GM13976 (cell line): ENCODE data around the gene DCUN1D2.
"Not testable (repeated sequence)": the region's sequence is repeated elsewhere in the genome, so short reads cannot be mapped to it uniquely, and the experiment has no call there.

ENCODE experiments used
- DNase-seq: peaks from one replicate; pipeline ENCODE4 v3.0.0; 2012; ENCODE audit warnings: low spot score
- in situ Hi-C: fragments of 300-500 bp; cut with MboI; formaldehyde crosslinking; loops from one replicate; pipeline ENCODE4 v1.12.0; 2022; ENCODE audit warnings: low sequenced_read_pairs, mixed read lengths, inconsistent platforms; ENCODE audit not compliant: unreplicated experiment
- TF ChIP-seq, protein P1 (sequence below): IDR thresholded peaks from 2 replicates; pipeline ENCODE4 v1.5.1; 2012; ENCODE audit warnings: borderline replicate concordance, mild to moderate bottlenecking; ENCODE audit not compliant: insufficient read depth; ENCODE audit errors: extremely low read depth, missing control alignments, control extremely low read depth

Gene DCUN1D2

DNA sequence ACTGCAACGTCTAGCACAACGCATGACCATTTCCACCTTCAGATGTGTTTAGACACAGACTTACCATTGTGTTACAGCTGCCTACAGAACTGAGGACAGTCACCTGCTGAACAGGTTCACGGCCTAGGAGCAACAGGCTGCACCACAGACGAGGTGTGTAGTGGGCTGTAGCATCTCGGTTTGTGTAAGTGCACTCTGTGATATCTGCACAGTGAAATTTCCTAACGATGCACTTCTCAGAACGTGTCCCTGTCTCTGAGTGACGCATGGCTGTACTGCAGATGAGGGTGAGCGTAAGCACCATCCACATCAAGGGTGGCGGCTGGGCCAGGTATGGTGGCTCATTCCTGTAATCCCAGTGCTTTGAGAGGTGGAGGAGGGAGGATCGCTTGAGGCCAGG is 15.2 kb downstream of the DCUN1D2 start:
- TF ChIP-seq, protein P1, sequence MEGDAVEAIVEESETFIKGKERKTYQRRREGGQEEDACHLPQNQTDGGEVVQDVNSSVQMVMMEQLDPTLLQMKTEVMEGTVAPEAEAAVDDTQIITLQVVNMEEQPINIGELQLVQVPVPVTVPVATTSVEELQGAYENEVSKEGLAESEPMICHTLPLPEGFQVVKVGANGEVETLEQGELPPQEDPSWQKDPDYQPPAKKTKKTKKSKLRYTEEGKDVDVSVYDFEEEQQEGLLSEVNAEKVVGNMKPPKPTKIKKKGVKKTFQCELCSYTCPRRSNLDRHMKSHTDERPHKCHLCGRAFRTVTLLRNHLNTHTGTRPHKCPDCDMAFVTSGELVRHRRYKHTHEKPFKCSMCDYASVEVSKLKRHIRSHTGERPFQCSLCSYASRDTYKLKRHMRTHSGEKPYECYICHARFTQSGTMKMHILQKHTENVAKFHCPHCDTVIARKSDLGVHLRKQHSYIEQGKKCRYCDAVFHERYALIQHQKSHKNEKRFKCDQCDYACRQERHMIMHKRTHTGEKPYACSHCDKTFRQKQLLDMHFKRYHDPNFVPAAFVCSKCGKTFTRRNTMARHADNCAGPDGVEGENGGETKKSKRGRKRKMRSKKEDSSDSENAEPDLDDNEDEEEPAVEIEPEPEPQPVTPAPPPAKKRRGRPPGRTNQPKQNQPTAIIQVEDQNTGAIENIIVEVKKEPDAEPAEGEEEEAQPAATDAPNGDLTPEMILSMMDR, result no peak
- in situ Hi-C loops, result no loop called here
- DNase-seq, result no peak

DNA sequence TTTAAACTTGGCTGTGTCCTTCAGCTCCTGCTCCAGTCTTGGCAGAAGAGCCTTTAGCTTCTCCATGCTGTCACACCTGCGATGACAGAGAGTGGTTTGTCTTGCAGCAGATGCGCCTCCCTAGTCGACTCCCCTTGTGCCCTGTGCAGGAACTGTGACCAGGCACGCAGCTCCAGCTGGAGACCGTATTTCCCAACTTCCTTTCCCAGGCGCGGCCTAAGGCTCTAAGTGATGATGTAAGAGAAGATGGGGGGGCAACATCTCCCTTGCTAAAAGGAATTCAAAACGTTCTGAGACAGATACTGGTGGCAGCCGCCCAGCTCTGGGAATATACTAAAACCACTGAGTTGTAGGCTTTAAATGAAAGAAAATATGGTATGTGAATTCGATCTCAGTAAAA is 16.3 kb downstream of the DCUN1D2 start:
- no peak for DNase-seq
- TF ChIP-seq, protein P1, result no peak
- in situ Hi-C loops, result no loop called here

DNA sequence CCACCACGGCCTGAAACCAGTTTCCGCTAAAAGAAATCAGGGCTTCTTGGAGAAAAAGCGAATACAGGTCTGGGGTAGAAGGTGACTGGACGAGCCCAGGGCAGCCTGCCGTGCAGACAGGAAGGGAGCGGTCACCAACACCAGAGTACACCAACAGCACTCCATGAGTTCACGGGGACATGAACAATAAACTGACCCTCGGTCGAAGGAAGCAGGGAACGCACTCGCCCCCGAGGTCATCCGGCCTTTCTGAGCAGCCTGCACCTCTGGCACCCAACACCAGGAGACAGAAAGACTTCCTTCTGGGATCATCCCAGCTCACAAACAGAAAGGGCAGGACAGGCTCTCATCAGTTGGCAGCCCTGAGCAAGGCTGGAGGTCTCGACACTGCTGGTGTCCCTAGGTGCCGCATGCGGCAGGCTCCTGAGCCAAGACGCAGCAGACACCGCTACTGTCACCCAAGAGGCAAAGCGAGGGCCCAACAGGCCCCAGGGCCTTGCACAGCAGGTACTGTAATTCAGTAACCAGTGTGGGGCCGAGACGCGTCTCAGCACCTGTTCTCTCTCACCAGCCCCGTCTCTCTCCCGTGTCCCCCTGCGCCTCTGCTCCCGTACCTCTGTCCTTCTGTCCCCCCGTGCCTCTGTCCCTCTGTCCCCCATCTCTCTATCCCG is 18.0 kb downstream of the DCUN1D2 start:
- no peak for DNase-seq
- in situ Hi-C loops, result no loop called here
- TF ChIP-seq, protein P1, result no peak

DNA sequence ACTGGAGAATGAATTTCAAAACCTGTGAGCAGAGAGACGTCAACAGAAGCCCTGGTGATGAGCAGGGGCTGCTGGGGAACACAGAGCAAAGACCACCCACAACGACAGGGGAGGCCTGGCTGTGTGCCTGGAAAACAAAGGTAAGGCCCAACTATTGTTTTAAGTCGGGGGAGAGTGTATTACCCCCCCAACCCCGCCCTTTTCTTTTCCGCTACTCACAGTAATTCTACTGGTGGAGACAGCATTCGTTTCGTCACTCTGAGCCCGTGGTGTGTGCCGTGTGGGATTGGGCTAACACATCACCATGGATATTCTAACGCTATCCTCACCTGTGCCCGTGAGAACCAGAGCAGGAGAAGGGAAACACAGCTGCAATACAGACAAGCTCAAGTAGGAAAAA is 18.7 kb downstream of the DCUN1D2 start:
- in situ Hi-C loops, result no loop called here
- TF ChIP-seq, protein P1, result no peak
- no peak for DNase-seq

DNA sequence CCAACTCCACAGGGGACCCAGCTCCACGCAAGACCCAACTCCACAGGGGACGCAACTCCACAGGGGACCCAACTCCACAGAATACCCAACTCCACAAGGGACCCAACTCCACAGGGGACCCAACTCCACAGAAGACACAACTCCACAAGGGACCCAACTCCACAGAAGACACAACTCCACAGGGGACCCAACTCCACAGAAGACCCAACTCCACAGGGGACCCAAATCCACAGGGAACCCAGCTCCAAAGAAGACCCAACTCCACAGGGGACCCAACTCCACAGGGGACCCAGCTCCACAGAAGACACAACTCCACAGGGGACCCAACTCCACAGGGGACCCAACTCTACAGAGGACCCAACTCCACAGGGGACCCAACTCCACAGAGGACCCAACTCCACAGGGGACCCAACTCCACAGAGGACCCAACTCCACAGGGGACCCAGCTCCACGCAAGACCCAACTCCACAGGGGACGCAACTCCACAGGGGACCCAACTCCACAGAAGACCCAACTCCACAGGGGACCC is 19.8 kb downstream of the DCUN1D2 start:
- in situ Hi-C loops, DNase-seq: not testable (repeated sequence)

DNA sequence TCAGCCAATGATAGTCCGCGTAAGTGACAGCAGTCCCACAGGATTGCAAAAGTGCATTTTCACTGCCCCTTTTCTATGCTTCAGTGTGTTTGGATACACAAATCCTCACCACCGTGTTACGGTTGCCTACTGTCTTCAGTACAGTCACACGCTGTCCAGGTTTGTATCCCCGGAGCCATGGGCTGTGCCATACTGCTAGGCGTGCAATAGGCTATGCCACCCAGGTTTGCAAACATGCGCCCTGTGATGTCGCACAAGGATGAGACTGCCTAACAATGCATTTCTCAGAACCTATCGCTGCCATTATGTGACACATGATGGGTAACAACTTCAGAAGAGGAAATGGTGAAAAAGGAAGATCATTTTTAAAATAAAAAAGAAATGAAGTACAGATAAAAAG is 20.4 kb downstream of the DCUN1D2 start:
- in situ Hi-C loops, result no loop called here
- DNase-seq, result no peak
- TF ChIP-seq, protein P1, result no peak

DNA sequence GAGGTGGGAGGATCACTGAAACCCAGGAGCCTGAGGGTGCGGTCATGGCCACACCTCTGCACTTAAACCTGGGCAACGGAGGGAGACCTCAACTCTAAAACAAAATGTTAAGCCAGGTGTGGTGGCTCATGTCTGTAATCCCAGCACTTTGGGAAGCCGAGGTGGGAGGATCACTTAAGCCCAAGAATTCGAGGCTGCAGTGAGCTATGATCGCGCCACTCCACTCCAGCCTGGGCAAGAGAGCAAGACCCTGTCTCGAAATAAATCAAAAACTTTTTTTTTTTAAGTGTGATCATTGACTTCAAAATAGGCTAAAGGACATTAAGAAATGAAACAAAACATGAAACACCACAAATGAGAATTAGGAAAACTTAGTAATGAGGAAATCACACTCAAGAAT is 20.9 kb downstream of the DCUN1D2 start:
- TF ChIP-seq, protein P1, result no peak
- in situ Hi-C loops, result no loop called here
- no peak for DNase-seq
